IPS-NIHi7 (cell line): Measurements from ENCODE around the gene MAN1C1.

ENCODE experiments used
- DNase-seq: peaks from one replicate; pipeline ENCODE4 v3.0.0; 2012; ENCODE audit warnings: mixed read lengths; ENCODE audit errors: extremely low spot score

The MAN1C1 gene

GRCh38 chr1:25614501-25615171, 2.0 kb upstream of the MAN1C1 start:
- DNase-seq: no peak

- no peak for DNase-seq
Measured at GRCh38 chr1:25615172-25615541, 1.4 kb upstream of the MAN1C1 start.

- no peak for DNase-seq
Measured at GRCh38 chr1:25615563-25616094, 962 bp upstream of the MAN1C1 start.

DNA sequence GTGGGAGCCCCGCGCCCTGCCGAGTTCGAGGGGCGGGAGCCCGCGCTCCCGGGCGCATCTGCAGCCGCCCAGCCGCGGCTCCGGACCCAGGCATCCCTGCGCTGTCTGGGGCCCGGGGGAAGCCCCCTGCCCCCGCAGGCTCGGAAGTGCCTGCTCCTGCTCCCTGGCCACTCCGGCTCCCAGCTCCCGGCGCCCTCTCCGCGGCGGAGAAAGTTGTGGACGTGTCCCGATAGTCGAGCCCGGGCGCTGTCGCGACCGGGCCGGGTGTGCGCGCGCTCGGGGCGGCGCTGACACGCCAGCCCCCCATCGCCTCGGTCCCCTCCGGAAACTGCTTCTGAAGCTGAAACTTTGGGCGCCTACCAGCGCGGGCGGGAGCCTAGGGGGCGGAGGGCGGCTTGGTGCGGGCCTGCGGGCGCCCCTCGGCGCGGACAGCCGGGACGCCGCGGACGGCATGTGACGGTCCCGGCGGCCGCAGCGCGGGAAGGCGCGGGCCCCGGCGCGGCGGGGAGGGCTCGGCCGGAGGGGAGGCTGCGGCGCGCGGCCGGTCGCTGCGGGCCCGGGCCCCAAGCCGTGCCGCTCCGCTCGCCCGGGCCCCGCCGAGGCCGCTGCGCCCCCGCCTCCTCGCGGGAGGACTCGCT, 515 bp downstream of the MAN1C1 start:
- no peak for DNase-seq

DNA sequence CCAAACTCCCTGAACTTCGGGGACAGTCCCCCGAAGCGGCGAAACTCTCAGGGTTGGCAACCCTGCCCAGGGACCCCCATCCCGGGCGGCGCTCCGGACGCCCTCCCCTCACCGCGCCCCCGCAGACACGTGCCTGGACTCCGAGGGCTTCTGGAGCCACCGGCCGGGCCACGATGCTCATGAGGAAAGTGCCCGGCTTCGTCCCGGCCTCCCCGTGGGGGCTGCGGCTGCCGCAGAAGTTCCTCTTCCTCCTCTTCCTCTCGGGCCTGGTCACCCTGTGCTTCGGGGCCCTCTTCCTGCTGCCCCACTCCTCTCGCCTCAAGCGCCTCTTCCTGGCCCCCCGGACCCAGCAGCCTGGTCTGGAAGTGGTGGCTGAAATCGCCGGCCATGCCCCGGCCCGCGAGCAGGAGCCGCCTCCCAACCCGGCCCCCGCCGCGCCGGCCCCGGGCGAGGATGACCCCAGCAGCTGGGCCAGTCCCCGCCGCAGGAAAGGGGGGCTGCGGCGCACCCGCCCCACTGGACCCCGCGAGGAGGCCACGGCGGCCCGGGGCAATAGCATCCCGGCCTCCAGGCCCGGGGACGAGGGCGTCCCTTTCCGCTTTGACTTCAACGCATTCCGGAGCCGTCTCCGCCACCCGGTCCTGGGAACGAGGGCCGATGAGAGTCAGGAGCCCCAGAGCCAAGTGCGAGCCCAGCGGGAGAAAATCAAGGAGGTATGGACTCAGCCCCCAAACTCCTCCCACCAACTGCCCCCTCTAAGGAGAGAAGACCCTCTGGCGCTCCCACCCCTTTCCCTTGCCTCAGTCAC, 1.2 kb downstream of the MAN1C1 start:
- peak; percentile 41 for DNase-seq

GRCh38 chr1:25618433-25618808, 1.8 kb downstream of the MAN1C1 start:
- DNase-seq: no peak

GRCh38 chr1:25619101-25619890, 2.7 kb downstream of the MAN1C1 start:
- peak; percentile 87 for DNase-seq

DNA sequence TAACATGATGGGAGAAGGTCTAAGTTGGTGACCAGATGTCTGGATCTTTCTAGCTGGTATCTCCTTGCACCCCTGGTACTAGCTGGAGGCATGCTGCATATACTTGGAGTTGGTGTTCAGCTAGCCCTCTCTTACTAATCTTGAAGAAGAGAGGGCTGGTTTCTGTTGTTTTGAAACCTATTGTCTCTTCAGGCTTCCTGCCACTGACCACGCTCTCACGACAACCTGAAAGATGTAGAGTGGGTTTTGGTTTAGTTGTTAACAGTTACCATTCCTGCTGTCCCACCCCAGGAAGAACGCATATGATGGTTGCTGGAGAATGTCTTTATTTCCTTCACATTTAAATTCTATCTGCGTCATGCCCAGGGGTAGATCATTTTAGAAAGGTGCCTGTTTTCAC, 3.6 kb downstream of the MAN1C1 start:
- DNase-seq: no peak

- no peak for DNase-seq
Measured at GRCh38 chr1:25620701-25621350, 4.2 kb downstream of the MAN1C1 start.

GRCh38 chr1:25621876-25622275, 5.3 kb downstream of the MAN1C1 start:
- no peak for DNase-seq

DNA sequence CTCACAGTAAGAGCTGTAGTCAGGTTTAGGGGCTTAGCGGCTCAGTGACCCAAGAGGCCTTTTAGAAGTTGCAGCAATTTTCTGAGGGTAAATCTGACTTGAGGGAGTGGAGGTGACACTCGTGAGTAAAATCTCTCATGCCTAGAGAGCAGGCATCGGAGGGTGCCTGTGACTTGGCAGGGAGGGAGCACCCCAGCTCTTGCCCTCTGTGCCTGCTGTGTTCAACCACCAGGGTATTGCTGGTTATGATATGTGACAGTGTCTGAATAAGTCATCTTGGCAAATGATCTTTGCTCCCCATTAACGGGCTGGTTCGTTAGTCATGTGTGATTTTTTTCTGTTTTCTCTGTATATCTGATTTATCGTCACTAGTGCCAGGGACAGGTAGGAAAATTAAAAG, 5.9 kb downstream of the MAN1C1 start:
- DNase-seq: no peak

- DNase-seq: no peak
Measured at GRCh38 chr1:25623007-25623406, 6.4 kb downstream of the MAN1C1 start.

- no peak for DNase-seq
Measured at GRCh38 chr1:25623731-25624130, 7.1 kb downstream of the MAN1C1 start.

DNA sequence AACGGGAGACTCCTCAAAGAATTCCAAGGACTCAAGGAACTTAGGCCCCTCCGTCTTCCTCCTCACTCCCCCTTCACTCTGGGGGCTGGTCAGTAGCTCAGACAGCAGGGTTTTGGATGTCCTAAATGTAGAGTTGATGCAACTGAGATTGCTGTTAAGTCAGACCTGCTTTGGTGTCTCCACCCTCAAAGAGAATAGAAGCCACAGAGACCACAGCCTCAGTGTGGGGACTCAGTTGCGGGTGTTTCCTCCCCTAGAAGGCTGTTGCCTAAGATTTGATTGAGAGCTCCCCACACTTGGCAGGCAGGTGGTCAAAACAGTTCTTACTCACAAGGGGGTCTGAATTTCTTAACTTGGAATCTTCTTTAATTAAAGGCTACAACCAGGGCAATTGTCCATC, 7.6 kb downstream of the MAN1C1 start:
- no peak for DNase-seq

- no peak for DNase-seq
Measured at GRCh38 chr1:25624604-25625003, 8.0 kb downstream of the MAN1C1 start.

GRCh38 chr1:25626018-25626417, 9.4 kb downstream of the MAN1C1 start:
- DNase-seq: no peak

GRCh38 chr1:25628741-25629421, 12.3 kb downstream of the MAN1C1 start:
- no peak for DNase-seq

DNA sequence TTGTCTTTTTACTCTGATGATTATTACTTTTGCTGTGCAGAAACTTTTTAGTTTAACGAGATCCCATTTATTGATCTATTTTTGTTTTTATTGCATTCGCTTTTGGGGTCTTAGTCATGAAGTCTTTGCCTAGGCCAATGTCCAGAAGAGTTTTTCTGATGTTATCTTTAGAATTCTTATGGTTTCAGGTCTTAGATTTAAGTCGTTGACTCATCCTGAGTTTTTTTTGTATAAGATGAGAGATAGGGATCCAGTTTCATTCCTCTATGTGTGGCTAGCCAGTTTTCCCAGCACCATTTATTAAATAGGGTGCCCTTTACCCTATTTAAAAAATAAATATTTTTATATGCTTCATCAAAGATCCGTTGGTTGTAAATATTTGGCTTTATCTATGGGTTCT, 13.2 kb downstream of the MAN1C1 start:
- no peak for DNase-seq

DNA sequence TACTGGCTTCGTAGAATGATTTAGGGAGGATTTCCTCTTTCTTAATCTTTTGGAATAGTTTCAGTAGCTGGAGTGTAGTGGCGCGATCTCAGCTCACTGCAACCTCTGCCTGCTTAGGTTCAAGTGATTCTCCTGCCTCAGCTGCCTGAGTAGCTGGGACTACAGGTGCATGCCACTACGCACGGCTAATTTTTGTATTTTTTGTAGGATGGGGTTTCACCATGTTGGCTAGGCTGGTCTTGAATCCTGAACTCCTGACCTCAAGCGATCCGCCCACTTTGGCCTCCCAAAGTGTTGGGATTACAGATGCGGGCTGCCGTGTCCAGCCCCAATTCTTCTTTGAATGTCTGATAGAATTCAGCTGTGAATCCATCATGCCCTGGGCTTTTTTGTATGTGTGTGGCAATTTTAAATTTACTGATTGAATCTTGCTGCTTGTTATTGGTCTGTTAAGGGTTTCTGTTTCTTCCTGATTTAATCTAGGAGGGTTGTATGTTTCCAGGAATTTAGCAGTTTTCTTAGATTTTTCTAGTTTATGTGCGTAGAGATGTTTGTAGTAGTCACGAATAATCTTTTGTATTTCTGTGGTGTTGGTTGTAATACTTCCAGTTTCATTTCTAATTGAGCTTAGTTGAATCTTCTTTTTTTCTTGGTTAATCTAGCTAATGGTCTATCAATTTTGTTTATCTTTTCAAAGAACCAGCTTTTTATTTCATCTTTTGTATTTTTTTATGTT, 15.3 kb downstream of the MAN1C1 start:
- DNase-seq: no peak

DNA sequence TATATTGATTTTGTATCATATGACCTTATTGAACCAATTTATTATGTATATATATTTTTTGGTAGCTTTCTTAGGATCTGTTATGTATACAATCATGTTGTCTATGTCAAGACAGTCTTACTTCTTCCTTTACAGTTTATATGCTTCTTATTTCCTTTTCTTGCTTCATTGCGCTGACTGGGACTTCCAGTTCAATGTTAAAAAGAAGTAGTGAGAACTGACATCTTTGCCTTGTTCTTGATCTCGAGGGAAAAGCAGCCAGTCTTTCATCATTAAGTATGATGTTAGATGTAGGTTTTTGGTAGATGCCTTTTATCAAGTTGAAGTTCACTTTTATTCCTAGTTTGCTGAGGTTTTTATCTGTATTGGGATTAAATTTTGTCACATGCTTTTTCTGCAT, 17.5 kb downstream of the MAN1C1 start:
- DNase-seq: no peak
